ENCODE results near the gene CSF2. TPM values are rescaled to one million over a fixed set of nuclear protein-coding genes. Genes with fewer than 3 reads are reported as not detected.

The CSF2 gene
- total RNA-seq, 4 donors from 2014 or later = not detected

- no peaks in the 10 kb centered on the region for H3K27me3 ChIP-seq
- peaks cover 0 to 9% (median 8%) of the 10 kb centered on the region in 3 donors for H3K4me1 ChIP-seq
- no peaks in the 10 kb centered on the region for H3K36me3 ChIP-seq
- TF ChIP-seq CTCF (IDR thresholded peaks at IDR 0.05) (no peak), POLR2A (IDR thresholded peaks at IDR 0.05) (no peak)
- intact Hi-C loops (cut with DNase I) = no loop called here
- DNase-seq = no peak
- 95 to 100% methylated on average over 1 to 3 of the region's 3 CpGs for WGBS, 2 donors
- no peak overlapping the region for H3K27ac ChIP-seq
- H3K4me3 ChIP-seq = no peak overlapping the region
- H3K9me3 ChIP-seq = no peaks in the 10 kb centered on the region
Observed at GRCh38 chr5:132081458-132081857, 7.9 kb downstream of the CSF2 start.

GRCh38 chr5:132082329-132083023 is 8.9 kb downstream of the CSF2 start:
- WGBS, 2 donors = 71 to 78% methylated on average over 1 to 7 of the region's 8 CpGs
- TF ChIP-seq POLR2A (IDR thresholded peaks at IDR 0.05) = no peak
- no peak for TF ChIP-seq CTCF (IDR thresholded peaks at IDR 0.05)
- H3K27me3 ChIP-seq = no peaks in the 10 kb centered on the region
- DNase-seq = no peak
- H3K4me1 ChIP-seq = peaks cover 0 to 13% (median 9%) of the 10 kb centered on the region in 3 donors
- H3K4me3 ChIP-seq = no peak overlapping the region
- intact Hi-C loops (cut with DNase I) = no loop called here
- no peak overlapping the region for H3K27ac ChIP-seq
- H3K9me3 ChIP-seq = no peaks in the 10 kb centered on the region
- H3K36me3 ChIP-seq = no peaks in the 10 kb centered on the region

- Histone ChIP-seq H3K27ac (no peak overlapping the region), H3K27me3 (no peaks in the 10 kb centered on the region), H3K4me3 (no peak overlapping the region), H3K36me3 (no peaks in the 10 kb centered on the region), H3K4me1 (peaks cover 0 to 13% (median 9%) of the 10 kb centered on the region in 3 donors), H3K9me3 (no peaks in the 10 kb centered on the region)
- DNase-seq = no peak
- TF ChIP-seq CTCF (IDR thresholded peaks at IDR 0.05) (no peak), POLR2A (IDR thresholded peaks at IDR 0.05) (no peak)
- 72 to 82% methylated on average over 4 of the region's 4 CpGs for WGBS, 2 donors
- intact Hi-C loops (cut with DNase I) = no loop called here
Observed at GRCh38 chr5:132083071-132083678, 9.6 kb downstream of the CSF2 start.

GRCh38 chr5:132085686-132086085 is 12.1 kb downstream of the CSF2 start:
- intact Hi-C loops (cut with DNase I) = no loop called here
- H3K27ac ChIP-seq = no peak overlapping the region
- no peak for DNase-seq
- WGBS, 2 donors = 81 to 88% methylated on average over 2 to 3 of the region's 4 CpGs
- TF ChIP-seq POLR2A (IDR thresholded peaks at IDR 0.05) = no peak
- no peak for TF ChIP-seq CTCF (IDR thresholded peaks at IDR 0.05)
- no peak overlapping the region for H3K4me3 ChIP-seq
- H3K9me3 ChIP-seq = no peaks in the 10 kb centered on the region
- no peaks in the 10 kb centered on the region for H3K27me3 ChIP-seq
- no peaks in the 10 kb centered on the region for H3K36me3 ChIP-seq
- H3K4me1 ChIP-seq = peaks cover 0 to 17% (median 9%) of the 10 kb centered on the region in 3 donors

GRCh38 chr5:132086277-132086794 is 12.7 kb downstream of the CSF2 start:
- TF ChIP-seq CTCF (IDR thresholded peaks at IDR 0.05) = no peak
- no peak for TF ChIP-seq POLR2A (IDR thresholded peaks at IDR 0.05)
- peaks cover 0 to 17% (median 9%) of the 10 kb centered on the region in 3 donors for H3K4me1 ChIP-seq
- WGBS, 2 donors = 22 to 25% methylated on average over 2 of the region's 2 CpGs
- no peak overlapping the region for H3K27ac ChIP-seq
- no peaks in the 10 kb centered on the region for H3K27me3 ChIP-seq
- intact Hi-C loops (cut with DNase I) = no loop called here
- no peaks in the 10 kb centered on the region for H3K36me3 ChIP-seq
- no peaks in the 10 kb centered on the region for H3K9me3 ChIP-seq
- no peak overlapping the region for H3K4me3 ChIP-seq
- peak; percentile 5 for DNase-seq

All from esophagus squamous epithelium (tissue), 5 donors.